SU-DHL-6 (cell line): Measurements from ENCODE around the gene RNF214.

Experiments used
- H2AFZ ChIP-seq: fragments of 200-600 bp; sonication (generic); 2 replicates; pipeline ENCODE4 v1.6.1; 2014; ENCODE audit warnings: low read depth, mild to moderate bottlenecking, moderate library complexity, mixed read lengths, antibody characterized with exemption, low read length; ENCODE audit not compliant: severe bottlenecking
- H3F3A ChIP-seq: fragments of 200-600 bp; shearing (Covaris generic); 2 replicates; pipeline ENCODE4 v1.6.0; 2016; ENCODE audit warnings: antibody characterized with exemption, mild to moderate bottlenecking; ENCODE audit not compliant: insufficient read depth
- H3K27ac ChIP-seq: fragments of 200-600 bp; sonication (generic); 2 replicates; pipeline ENCODE4 v1.5.1; 2016; ENCODE audit warnings: low read depth, mild to moderate bottlenecking, low read length, moderate library complexity, mixed read lengths
- H3K27me3 ChIP-seq: fragments of 200-600 bp; sonication (generic), shearing (Covaris generic); 2 replicates; pipeline ENCODE4 v1.6.0; 2014; ENCODE audit warnings: mild to moderate bottlenecking, low read length
- H3K36me3 ChIP-seq: fragments of 200-600 bp; sonication (generic); 2 replicates; pipeline ENCODE4 v1.6.1; 2014; ENCODE audit warnings: mild to moderate bottlenecking, low read length, mixed read lengths
- H3K4me2 ChIP-seq: fragments of 300-600, 200-600 bp; shearing (Covaris generic), sonication (generic); 2 replicates; pipeline ENCODE4 v1.6.0; 2014; ENCODE audit warnings: low read length, low read depth, mild to moderate bottlenecking; ENCODE audit not compliant: poor library complexity, severe bottlenecking
- H3K4me3 ChIP-seq: fragments of 200-600 bp; sonication (generic); 2 replicates; pipeline ENCODE4 v1.5.1; 2014; ENCODE audit warnings: antibody characterized with exemption, low read length, mild to moderate bottlenecking, mixed read lengths; ENCODE audit not compliant: insufficient read depth, poor library complexity, severe bottlenecking
- H3K79me2 ChIP-seq: fragments of 200-600 bp; sonication (generic); 2 replicates; pipeline ENCODE4 v1.6.1; 2014; ENCODE audit warnings: mild to moderate bottlenecking, low read length, moderate library complexity; ENCODE audit not compliant: insufficient read depth
- H3K9ac ChIP-seq: fragments of 200-600 bp; sonication (generic); 2 replicates; pipeline ENCODE4 v1.7.0; 2014; ENCODE audit warnings: mild to moderate bottlenecking, low read length
- H3K9me2 ChIP-seq: fragments of 200-600 bp; sonication (generic); replicated peaks from 2 replicates; pipeline ENCODE4 v1.6.1; 2014; ENCODE audit warnings: low read length; ENCODE audit not compliant: insufficient read depth
- H3K9me3 ChIP-seq: fragments of 200-600 bp; sonication (generic); 2 replicates; pipeline ENCODE4 v1.6.1; 2014; ENCODE audit warnings: low read length, mixed read lengths; ENCODE audit not compliant: insufficient read depth
- H4K20me1 ChIP-seq: fragments of 200-600 bp; sonication (generic); 2 replicates; pipeline ENCODE4 v1.6.1; 2014; ENCODE audit warnings: low read depth, mild to moderate bottlenecking, antibody characterized with exemption, low read length, moderate library complexity, mixed read lengths
- EZH2phosphoT487 ChIP-seq: fragments of 200-600 bp; sonication (generic), shearing (Covaris generic); conservative IDR thresholded peaks from 2 replicates; pipeline ENCODE4 v1.6.1; 2018; ENCODE audit warnings: mild to moderate bottlenecking, antibody characterized with exemption, low read length, moderate library complexity, mixed read lengths
- TF ChIP-seq, protein P1 (sequence below): fragments of 200-600 bp; sonication (generic); IDR thresholded peaks from one replicate; pipeline ENCODE4 v1.5.1; 2017; ENCODE audit warnings: antibody characterized with exemption, mild to moderate bottlenecking, low read length, moderate library complexity; ENCODE audit not compliant: insufficient read depth, poor library complexity, severe bottlenecking

RNF214 gene

DNA sequence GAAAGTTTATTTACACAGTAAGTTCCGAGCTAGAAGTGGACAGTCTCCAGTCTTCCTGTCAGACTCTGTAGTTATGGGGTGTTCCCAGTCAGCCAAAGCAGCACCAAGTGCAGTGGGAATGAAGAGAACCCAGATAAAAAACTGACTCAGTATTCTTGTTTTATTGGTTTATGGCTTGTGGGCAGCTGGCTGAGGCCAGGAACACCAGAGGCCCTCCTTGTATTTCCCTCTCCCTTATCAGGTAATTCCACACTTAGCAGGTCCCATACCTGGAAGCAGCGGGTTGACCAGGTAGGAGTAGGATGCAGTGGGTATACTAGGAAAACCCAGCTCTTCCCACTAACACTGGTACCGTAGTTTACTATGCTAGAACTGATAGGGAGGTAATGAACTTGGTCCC lies 55.2 kb downstream of the RNF214 start:
- Histone ChIP-seq H3K9ac (no peak overlapping the region), H3K4me3 (no peak overlapping the region), H3K9me2 (no peaks in the 10 kb centered on the region), H3K27ac (no peak overlapping the region), H4K20me1 (no peaks in the 10 kb centered on the region), H3K4me2 (no peak overlapping the region), H3K79me2 (no peaks in the 10 kb centered on the region), H3K27me3 (no peaks in the 10 kb centered on the region), H3F3A (no peaks in the 10 kb centered on the region), H3K36me3 (0 out of 2 replicates have a peak, but pooled peaks cover 5% of the 10 kb centered on the region), H2AFZ (no peak overlapping the region), H3K9me3 (no peaks in the 10 kb centered on the region)
- TF ChIP-seq, protein P1, sequence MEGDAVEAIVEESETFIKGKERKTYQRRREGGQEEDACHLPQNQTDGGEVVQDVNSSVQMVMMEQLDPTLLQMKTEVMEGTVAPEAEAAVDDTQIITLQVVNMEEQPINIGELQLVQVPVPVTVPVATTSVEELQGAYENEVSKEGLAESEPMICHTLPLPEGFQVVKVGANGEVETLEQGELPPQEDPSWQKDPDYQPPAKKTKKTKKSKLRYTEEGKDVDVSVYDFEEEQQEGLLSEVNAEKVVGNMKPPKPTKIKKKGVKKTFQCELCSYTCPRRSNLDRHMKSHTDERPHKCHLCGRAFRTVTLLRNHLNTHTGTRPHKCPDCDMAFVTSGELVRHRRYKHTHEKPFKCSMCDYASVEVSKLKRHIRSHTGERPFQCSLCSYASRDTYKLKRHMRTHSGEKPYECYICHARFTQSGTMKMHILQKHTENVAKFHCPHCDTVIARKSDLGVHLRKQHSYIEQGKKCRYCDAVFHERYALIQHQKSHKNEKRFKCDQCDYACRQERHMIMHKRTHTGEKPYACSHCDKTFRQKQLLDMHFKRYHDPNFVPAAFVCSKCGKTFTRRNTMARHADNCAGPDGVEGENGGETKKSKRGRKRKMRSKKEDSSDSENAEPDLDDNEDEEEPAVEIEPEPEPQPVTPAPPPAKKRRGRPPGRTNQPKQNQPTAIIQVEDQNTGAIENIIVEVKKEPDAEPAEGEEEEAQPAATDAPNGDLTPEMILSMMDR, result no peak
- no peak for TF ChIP-seq EZH2phosphoT487

DNA sequence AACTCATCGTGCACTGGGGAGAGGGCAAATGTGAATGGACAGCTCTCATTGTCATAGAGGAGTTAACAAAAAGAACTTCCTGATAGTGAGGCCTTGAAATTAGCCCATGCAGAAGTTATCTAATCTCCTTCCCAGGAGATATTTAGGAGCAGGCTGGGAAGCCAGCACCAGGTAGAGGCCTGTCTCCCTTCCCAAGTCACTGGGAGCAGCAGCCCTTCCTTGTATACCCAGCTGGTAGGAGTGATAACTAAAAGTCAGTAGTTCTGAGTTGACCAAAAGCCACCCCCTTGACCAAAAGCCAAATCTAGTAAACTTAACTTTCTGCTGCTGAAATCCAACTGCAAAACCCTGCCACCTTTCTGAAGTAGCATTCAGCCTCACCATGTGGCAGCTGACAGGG lies 57.3 kb downstream of the RNF214 start:
- Histone ChIP-seq H3K27ac (no peak overlapping the region), H3F3A (no peaks in the 10 kb centered on the region), H3K79me2 (no peaks in the 10 kb centered on the region), H3K9me2 (no peaks in the 10 kb centered on the region), H3K9ac (no peak overlapping the region), H3K4me3 (no peak overlapping the region), H3K4me2 (no peak overlapping the region), H2AFZ (no peak overlapping the region), H4K20me1 (no peaks in the 10 kb centered on the region), H3K36me3 (no peaks in the 10 kb centered on the region), H3K9me3 (no peaks in the 10 kb centered on the region), H3K27me3 (no peaks in the 10 kb centered on the region)
- TF ChIP-seq EZH2phosphoT487, result no peak
- TF ChIP-seq, protein P1, result no peak

DNA sequence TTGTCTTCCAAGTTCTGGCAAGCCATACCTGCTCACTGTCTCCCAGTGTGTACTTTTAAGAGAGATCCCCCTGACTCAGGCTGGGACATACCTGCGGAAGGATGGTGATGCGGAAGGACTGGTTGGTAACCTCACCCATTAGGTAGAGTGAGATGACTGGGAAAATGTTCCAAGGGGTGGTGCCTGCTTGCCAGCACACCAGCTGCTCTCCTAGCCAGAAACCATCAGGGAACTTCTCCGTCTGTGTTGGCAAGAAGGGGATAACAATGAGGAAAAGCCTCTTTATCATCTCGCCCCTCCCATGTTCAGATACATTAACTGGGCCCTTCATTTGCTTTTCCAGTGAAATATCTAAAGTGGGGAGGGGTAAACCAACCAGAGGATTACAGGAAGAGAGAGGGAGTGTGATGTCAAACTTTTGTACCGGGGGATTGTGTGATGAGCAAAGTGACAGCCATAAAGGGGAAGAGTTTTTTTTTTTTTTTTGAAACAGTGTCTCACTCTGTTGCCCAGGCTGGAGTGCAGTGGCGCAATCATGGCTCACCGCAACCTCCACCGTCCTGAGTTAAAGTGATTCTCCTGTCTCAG lies 58.4 kb downstream of the RNF214 start, which contains the start of gene BACE1-AS:
Gene BACE1-AS, plus strand, starts transcription at position 538 of the 588 bp plus-strand sequence.
- Histone ChIP-seq H3K27me3 (no peaks in the 10 kb centered on the region), H3K9ac (no peak within 1 kb of the TSS), H3F3A (no peaks in the 10 kb centered on the region), H3K4me3 (no peak within 1 kb of the TSS), H3K9me3 (no peaks in the 10 kb centered on the region), H3K36me3 (no peaks in the 10 kb centered on the region), H3K27ac (no peak within 1 kb of the TSS), H2AFZ (no peak within 1 kb of the TSS), H3K9me2 (no peaks in the 10 kb centered on the region), H3K4me2 (no peak within 1 kb of the TSS), H3K79me2 (no peaks in the 10 kb centered on the region), H4K20me1 (no peaks in the 10 kb centered on the region)
- TF ChIP-seq EZH2phosphoT487, result no peak
- TF ChIP-seq, protein P1, result no peak
